ENCODE results near the gene STIM1. TPM values are rescaled to one million over a fixed set of nuclear protein-coding genes. Genes with fewer than 3 reads are reported as not detected.
A peak's percentile ranks its signal among the peaks of the same experiment; 100 is the strongest.

The STIM1 gene
- total RNA-seq, 1 experiment from 2014 or later = 18.0 TPM

- TF ChIP-seq STAT6 (CRISPR knock-in tag; conservative IDR thresholded peaks at IDR 0.05; ENCODE audit: low read depth) (no peak), TEAD1 (CRISPR knock-in tag; IDR thresholded peaks at IDR 0.05) (no peak), AFF4 (CRISPR knock-in tag; IDR thresholded peaks at IDR 0.05; ENCODE audit: borderline replicate concordance) (no peak), NFYB (CRISPR knock-in tag; conservative IDR thresholded peaks at IDR 0.05; ENCODE audit: low read depth) (no peak), SOX15 (CRISPR knock-in tag; IDR thresholded peaks at IDR 0.05) (no peak)
Observed at GRCh38 chr11:3986301-3986700, 130.8 kb downstream of the STIM1 start (continued).

- ATAC-seq (peak; percentile 94), DNase-seq (ENCODE audit: low spot score) (peak; percentile 62)
- ChIA-PET CTCF (interaction anchor here (0.9 to 3.1 kb wide), 3 partner anchors 11 to 135 kb away, joined by 3 to 13 read pairs (median 4); partner anchors contain the start of gene STIM1), POLR2A (no interaction called here)
- Mint-ChIP-seq H3K36me3 (peaks cover 9% of the 10 kb centered on the region), H3K4me3 (peak overlapping the region; percentile 58), H3K27ac (no peak overlapping the region), H3K4me1 (peaks cover 7% of the 10 kb centered on the region), H3K9me3 (peaks cover 16% of the 10 kb centered on the region), H3K27me3 (ENCODE audit: low read depth) (peaks cover 20% of the 10 kb centered on the region)
- TF ChIP-seq, protein P1, sequence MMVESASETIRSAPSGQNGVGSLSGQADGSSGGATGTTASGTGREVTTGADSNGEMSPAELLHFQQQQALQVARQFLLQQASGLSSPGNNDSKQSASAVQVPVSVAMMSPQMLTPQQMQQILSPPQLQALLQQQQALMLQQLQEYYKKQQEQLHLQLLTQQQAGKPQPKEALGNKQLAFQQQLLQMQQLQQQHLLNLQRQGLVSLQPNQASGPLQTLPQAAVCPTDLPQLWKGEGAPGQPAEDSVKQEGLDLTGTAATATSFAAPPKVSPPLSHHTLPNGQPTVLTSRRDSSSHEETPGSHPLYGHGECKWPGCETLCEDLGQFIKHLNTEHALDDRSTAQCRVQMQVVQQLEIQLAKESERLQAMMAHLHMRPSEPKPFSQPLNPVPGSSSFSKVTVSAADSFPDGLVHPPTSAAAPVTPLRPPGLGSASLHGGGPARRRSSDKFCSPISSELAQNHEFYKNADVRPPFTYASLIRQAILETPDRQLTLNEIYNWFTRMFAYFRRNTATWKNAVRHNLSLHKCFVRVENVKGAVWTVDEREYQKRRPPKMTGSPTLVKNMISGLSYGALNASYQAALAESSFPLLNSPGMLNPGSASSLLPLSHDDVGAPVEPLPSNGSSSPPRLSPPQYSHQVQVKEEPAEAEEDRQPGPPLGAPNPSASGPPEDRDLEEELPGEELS (CRISPR knock-in tag; IDR thresholded peaks at IDR 0.05) = no peak
Observed at GRCh38 chr11:3989276-3989920, 133.9 kb downstream of the STIM1 start.

GRCh38 chr11:3989921-3990290 is 134.4 kb downstream of the STIM1 start:
- H3K27me3 Mint-ChIP-seq (ENCODE audit: low read depth) = peaks cover 20% of the 10 kb centered on the region
- no peak for TF ChIP-seq ZNF396 (CRISPR knock-in tag; IDR thresholded peaks at IDR 0.05; ENCODE audit: borderline replicate concordance)
- TF ChIP-seq ESRRA (CRISPR knock-in tag; IDR thresholded peaks at IDR 0.05; ENCODE audit: borderline replicate concordance) = no peak
- TF ChIP-seq ZNF317 (CRISPR knock-in tag; IDR thresholded peaks at IDR 0.05; ENCODE audit: borderline replicate concordance, low read depth) = no peak
- no peak for TF ChIP-seq ZNF416 (CRISPR knock-in tag; IDR thresholded peaks at IDR 0.05)
- TF ChIP-seq SMAD4 (CRISPR knock-in tag; IDR thresholded peaks at IDR 0.05) = no peak
- DNase-seq (ENCODE audit: low spot score) = no peak
- ATAC-seq = no peak
- H3K4me1 Mint-ChIP-seq = peaks cover 7% of the 10 kb centered on the region
- H3K9me3 Mint-ChIP-seq = peaks cover 21% of the 10 kb centered on the region
- H3K4me3 Mint-ChIP-seq = no peak overlapping the region
- peaks cover 13% of the 10 kb centered on the region for H3K36me3 Mint-ChIP-seq
- H3K27ac Mint-ChIP-seq = no peak overlapping the region
- ChIA-PET POLR2A (no interaction called here), CTCF (interaction anchor here (0.9 to 3.1 kb wide), 3 partner anchors 12 to 135 kb away, joined by 3 to 13 read pairs (median 4); partner anchors contain the start of gene STIM1)

- no peak overlapping the region for H3K4me3 Mint-ChIP-seq
- POLR2A ChIA-PET = no interaction called here
- TF ChIP-seq NR1H2 (CRISPR knock-in tag; IDR thresholded peaks at IDR 0.05) (no peak), NFATC4 (CRISPR knock-in tag; IDR thresholded peaks at IDR 0.05) (no peak), GRHL2 (CRISPR knock-in tag; IDR thresholded peaks at IDR 0.05; ENCODE audit: insufficient replicate concordance, severe bottlenecking) (no peak), TP53 (CRISPR knock-in tag; IDR thresholded peaks at IDR 0.05) (no peak), ZNF416 (CRISPR knock-in tag; IDR thresholded peaks at IDR 0.05) (no peak), ZNF671 (CRISPR knock-in tag; IDR thresholded peaks at IDR 0.05) (no peak), AFF4 (CRISPR knock-in tag; IDR thresholded peaks at IDR 0.05; ENCODE audit: borderline replicate concordance) (no peak), EMX1 (CRISPR knock-in tag; IDR thresholded peaks at IDR 0.05) (no peak), ZNF219 (CRISPR knock-in tag; IDR thresholded peaks at IDR 0.05; ENCODE audit: borderline replicate concordance) (no peak)
Observed at GRCh38 chr11:3990406-3990805, 134.9 kb downstream of the STIM1 start.

More at GRCh38 chr11:3990406-3990805, 134.9 kb downstream of the STIM1 start:
- Mint-ChIP-seq H3K9me3 (peaks cover 26% of the 10 kb centered on the region), H3K4me1 (peaks cover 7% of the 10 kb centered on the region), H3K27me3 (ENCODE audit: low read depth) (peaks cover 20% of the 10 kb centered on the region), H3K36me3 (peaks cover 18% of the 10 kb centered on the region), H3K27ac (no peak overlapping the region)
- no peak for DNase-seq (ENCODE audit: low spot score)
- CTCF ChIA-PET = interaction anchor here (0.9 kb wide), 2 partner anchors 83 to 141 kb away, joined by 3 read pairs; no protein-coding TSS in a partner anchor
- no peak for ATAC-seq

Measured in WTC11 (cell line).